Fibroblast of mammary gland (primary cell): ENCODE data around the gene NNAT.
"Not testable (repeated sequence)": the region's sequence is repeated elsewhere in the genome, so short reads cannot be mapped to it uniquely, and the experiment has no call there.

ENCODE experiments used
- DNase-seq: peaks from one replicate; pipeline ENCODE4 v3.0.0-alpha.2; 2010; ENCODE audit warnings: low read depth
- H3K4me3 ChIP-seq: 2 replicates; pipeline ENCODE4 v1.5.1; 2011; ENCODE audit warnings: low read depth, mild to moderate bottlenecking, low read length, moderate library complexity; ENCODE audit not compliant: control insufficient read depth
- CTCF ChIP-seq: conservative IDR thresholded peaks from 2 replicates; pipeline ENCODE4 v1.5.1; 2011; ENCODE audit warnings: low read depth, low read length, inconsistent platforms; ENCODE audit not compliant: control insufficient read depth, insufficient read depth

NNAT gene

GRCh38 chr20:37479266-37479665 lies 41.8 kb upstream of the NNAT start:
- no peak for TF ChIP-seq CTCF
- DNase-seq, result no peak
- H3K4me3 ChIP-seq, result no peak overlapping the region

- no peak for TF ChIP-seq CTCF
- DNase-seq, result no peak
- no peak overlapping the region for H3K4me3 ChIP-seq
Observed at GRCh38 chr20:37479925-37480691, 40.9 kb upstream of the NNAT start.

DNA sequence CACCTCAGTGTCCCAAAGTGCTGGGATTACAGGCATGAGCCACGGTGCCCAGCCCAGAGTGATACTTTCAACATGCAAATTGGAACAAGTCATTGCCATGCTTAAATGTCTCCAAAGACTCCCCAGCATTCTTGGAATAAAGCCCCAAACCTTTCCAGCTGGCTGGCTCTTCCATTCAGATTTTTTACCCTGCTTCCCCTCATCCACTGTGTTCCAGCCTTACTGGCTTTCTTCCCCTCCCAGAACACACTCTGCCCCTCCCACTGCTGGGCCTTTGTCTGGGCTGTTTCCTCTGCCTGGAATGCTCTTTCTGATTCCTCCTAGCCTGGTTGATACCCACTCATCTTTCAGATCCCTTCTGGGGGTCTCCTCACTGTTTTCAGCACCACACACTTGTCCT lies 40.1 kb upstream of the NNAT start:
- TF ChIP-seq CTCF, result no peak
- H3K4me3 ChIP-seq, result no peak overlapping the region
- DNase-seq, result no peak

DNA sequence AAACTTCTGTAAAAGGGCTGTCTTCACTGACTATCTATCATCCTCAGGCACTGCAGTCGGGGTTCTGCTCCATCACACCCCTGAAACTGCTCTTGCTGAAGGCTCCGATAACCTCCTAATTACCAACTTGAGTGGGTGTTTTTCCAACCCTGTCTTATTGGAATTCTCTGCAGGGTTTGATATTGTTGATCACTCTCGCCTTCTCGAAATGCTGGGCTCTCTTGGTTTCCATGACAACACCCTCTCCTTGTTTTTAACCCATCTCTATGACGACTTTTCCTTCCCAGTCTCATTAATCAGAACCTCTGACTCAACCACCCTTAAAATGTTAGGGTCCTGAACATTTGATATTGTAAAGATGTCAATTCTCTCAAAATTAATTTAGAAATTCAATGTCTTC lies 39.4 kb upstream of the NNAT start:
- no peak overlapping the region for H3K4me3 ChIP-seq
- DNase-seq, result no peak
- TF ChIP-seq CTCF, result no peak

GRCh38 chr20:37484331-37484730 lies 36.7 kb upstream of the NNAT start:
- H3K4me3 ChIP-seq, result no peak overlapping the region
- DNase-seq, result no peak
- no peak for TF ChIP-seq CTCF

- not testable (repeated sequence) for H3K4me3 ChIP-seq, DNase-seq
Observed at GRCh38 chr20:37486209-37486608, 34.8 kb upstream of the NNAT start.

DNA sequence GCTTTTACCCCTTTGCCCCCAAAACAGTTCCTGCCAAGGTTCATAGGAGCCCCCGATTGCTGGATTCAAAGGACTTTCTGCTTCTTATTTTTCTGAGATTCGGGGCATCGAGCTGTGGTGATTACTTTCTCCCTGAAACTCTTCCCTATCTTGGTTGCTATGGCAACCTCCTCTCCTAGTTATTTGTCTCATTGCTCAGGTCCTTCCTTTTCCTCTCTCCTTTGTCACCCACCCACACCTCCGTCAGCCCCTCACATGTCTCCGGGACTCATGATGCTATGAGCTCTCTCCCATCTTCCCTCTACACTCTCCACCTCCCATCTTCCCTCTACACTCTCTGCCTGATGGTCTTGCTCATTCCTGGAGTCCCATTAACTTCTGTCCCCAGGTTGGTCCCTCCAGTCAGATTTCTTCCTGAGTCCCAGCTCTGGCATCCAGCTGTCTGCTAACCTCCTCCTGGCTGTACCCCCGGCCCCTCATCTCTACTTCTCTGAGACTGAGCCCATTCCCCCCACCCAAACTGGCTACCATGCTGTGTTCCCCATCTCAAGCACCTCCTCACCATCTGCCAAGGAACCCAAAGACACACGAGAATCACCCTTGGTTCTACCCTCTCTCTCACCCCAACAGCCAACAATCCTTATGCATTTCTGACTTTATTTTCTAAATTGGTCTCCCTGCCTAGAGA lies 30.2 kb upstream of the NNAT start:
- no peak overlapping the region for H3K4me3 ChIP-seq
- no peak for DNase-seq
- no peak for TF ChIP-seq CTCF
